NB4 (cell line): ENCODE measurements around the gene PRDX2.
A peak's percentile ranks its signal among the peaks of the same experiment; 100 is the strongest.

Source experiments
- POLR2A ChIP-seq: IDR thresholded peaks from 2 replicates; pipeline ENCODE4 v1.6.1; 2011; ENCODE audit warnings: mild to moderate bottlenecking; ENCODE audit not compliant: insufficient read length; ENCODE audit errors: extremely low read depth
- TF ChIP-seq, protein P1 (sequence below): IDR thresholded peaks from 2 replicates; pipeline ENCODE4 v1.6.1; 2011; ENCODE audit warnings: low read depth, low read length
- TF ChIP-seq, protein P2 (sequence below): IDR thresholded peaks from one replicate; pipeline ENCODE4 v1.5.1; 2012; ENCODE audit warnings: low read depth, low read length

DNA sequence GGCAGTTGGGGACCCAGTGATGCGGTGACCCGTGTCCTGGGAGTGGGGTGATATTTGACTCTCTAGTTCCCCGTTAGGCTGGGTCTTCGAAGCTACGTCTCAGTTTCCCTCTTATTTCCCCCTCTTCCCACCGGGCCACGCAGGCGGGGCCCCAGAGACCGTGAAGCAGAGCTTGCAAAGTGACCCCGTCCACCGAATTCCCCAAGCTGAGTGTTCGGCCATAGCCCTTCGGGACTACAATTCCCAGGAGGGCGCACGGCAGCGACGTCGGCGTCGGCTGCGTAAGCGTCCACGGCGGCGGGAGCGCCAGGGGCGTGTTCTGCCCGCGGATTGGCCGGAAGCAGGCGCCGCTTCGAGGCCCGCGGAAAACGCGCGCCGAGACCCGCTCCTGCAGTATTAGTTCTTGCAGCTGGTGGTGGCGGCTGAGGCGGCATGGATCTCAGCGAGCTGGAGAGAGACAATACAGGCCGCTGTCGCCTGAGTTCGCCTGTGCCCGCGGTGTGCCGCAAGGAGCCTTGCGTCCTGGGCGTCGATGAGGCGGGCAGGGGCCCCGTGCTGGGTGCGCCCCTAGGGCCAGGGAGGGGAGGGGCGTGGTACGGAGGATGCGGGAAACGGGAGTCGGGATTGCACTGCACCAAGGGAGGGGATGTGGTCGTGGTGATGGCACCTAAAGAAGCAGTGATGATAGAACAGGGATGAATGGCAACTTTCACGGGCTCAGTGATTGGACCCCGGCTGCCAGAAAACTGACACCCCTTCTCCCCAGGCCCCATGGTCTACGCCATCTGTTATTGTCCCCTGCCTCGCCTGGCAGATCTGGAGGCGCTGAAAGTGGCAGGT is 4.9 kb upstream of the PRDX2 start, which contains the start of gene RNASEH2A:
- TF ChIP-seq, protein P1, sequence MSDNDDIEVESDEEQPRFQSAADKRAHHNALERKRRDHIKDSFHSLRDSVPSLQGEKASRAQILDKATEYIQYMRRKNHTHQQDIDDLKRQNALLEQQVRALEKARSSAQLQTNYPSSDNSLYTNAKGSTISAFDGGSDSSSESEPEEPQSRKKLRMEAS, result no peak
- TF ChIP-seq POLR2A, result peak; percentile 79
- TF ChIP-seq, protein P2, sequence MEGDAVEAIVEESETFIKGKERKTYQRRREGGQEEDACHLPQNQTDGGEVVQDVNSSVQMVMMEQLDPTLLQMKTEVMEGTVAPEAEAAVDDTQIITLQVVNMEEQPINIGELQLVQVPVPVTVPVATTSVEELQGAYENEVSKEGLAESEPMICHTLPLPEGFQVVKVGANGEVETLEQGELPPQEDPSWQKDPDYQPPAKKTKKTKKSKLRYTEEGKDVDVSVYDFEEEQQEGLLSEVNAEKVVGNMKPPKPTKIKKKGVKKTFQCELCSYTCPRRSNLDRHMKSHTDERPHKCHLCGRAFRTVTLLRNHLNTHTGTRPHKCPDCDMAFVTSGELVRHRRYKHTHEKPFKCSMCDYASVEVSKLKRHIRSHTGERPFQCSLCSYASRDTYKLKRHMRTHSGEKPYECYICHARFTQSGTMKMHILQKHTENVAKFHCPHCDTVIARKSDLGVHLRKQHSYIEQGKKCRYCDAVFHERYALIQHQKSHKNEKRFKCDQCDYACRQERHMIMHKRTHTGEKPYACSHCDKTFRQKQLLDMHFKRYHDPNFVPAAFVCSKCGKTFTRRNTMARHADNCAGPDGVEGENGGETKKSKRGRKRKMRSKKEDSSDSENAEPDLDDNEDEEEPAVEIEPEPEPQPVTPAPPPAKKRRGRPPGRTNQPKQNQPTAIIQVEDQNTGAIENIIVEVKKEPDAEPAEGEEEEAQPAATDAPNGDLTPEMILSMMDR, result no peak
